ENCODE measurements around the gene GCLC. TPM values are rescaled to one million over a fixed set of nuclear protein-coding genes. Genes with fewer than 3 reads are reported as not detected.

Gene GCLC
- total and polyA plus RNA-seq, 9 of the 15 experiments (the other 6 are each of a cell fraction or from before 2014, with no cell fraction given) = 3.9 to 20.0 (median 9.4) TPM

DNA sequence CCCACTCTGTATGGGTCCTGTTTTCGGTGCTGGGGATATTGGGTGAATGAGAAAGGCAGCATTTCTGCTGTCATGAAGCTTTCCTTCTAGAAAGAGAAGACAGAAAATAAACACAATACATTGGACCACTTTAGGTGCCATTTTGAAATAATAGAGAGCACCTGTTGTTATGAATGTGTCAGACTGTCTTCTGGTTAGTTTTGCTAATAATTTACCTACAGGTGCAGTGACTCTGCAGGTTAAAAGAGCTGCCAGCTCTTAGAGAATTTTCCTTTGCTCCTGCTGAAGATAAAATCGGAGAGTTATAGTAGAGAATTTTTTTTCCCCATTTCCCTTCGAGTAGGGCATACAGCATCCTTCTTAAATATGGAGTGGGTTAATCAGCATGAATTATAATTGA, 21.9 kb upstream of the GCLC start (continued):
- TF ChIP-seq, protein P1, sequence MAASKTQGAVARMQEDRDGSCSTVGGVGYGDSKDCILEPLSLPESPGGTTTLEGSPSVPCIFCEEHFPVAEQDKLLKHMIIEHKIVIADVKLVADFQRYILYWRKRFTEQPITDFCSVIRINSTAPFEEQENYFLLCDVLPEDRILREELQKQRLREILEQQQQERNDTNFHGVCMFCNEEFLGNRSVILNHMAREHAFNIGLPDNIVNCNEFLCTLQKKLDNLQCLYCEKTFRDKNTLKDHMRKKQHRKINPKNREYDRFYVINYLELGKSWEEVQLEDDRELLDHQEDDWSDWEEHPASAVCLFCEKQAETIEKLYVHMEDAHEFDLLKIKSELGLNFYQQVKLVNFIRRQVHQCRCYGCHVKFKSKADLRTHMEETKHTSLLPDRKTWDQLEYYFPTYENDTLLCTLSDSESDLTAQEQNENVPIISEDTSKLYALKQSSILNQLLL (CRISPR knock-in tag; IDR thresholded peaks at IDR 0.05; ENCODE audit: borderline replicate concordance) = no peak
- TF ChIP-seq, protein P2, sequence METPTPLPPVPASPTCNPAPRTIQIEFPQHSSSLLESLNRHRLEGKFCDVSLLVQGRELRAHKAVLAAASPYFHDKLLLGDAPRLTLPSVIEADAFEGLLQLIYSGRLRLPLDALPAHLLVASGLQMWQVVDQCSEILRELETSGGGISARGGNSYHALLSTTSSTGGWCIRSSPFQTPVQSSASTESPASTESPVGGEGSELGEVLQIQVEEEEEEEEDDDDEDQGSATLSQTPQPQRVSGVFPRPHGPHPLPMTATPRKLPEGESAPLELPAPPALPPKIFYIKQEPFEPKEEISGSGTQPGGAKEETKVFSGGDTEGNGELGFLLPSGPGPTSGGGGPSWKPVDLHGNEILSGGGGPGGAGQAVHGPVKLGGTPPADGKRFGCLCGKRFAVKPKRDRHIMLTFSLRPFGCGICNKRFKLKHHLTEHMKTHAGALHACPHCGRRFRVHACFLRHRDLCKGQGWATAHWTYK (CRISPR knock-in tag; IDR thresholded peaks at IDR 0.05) = no peak
- TF ChIP-seq SOX6 (IDR thresholded peaks at IDR 0.05) = no peak
- no peak for TF ChIP-seq TEAD4 (IDR thresholded peaks at IDR 0.05; ENCODE audit: low read length)
- no peak for TF ChIP-seq TEAD4 (CRISPR knock-in tag; IDR thresholded peaks at IDR 0.05; ENCODE audit: borderline replicate concordance)
- TF ChIP-seq TAF7 (tag; IDR thresholded peaks at IDR 0.05) = no peak
- no peak for TF ChIP-seq ZNF668 (CRISPR knock-in tag; IDR thresholded peaks at IDR 0.05)
- TF ChIP-seq, protein P3, sequence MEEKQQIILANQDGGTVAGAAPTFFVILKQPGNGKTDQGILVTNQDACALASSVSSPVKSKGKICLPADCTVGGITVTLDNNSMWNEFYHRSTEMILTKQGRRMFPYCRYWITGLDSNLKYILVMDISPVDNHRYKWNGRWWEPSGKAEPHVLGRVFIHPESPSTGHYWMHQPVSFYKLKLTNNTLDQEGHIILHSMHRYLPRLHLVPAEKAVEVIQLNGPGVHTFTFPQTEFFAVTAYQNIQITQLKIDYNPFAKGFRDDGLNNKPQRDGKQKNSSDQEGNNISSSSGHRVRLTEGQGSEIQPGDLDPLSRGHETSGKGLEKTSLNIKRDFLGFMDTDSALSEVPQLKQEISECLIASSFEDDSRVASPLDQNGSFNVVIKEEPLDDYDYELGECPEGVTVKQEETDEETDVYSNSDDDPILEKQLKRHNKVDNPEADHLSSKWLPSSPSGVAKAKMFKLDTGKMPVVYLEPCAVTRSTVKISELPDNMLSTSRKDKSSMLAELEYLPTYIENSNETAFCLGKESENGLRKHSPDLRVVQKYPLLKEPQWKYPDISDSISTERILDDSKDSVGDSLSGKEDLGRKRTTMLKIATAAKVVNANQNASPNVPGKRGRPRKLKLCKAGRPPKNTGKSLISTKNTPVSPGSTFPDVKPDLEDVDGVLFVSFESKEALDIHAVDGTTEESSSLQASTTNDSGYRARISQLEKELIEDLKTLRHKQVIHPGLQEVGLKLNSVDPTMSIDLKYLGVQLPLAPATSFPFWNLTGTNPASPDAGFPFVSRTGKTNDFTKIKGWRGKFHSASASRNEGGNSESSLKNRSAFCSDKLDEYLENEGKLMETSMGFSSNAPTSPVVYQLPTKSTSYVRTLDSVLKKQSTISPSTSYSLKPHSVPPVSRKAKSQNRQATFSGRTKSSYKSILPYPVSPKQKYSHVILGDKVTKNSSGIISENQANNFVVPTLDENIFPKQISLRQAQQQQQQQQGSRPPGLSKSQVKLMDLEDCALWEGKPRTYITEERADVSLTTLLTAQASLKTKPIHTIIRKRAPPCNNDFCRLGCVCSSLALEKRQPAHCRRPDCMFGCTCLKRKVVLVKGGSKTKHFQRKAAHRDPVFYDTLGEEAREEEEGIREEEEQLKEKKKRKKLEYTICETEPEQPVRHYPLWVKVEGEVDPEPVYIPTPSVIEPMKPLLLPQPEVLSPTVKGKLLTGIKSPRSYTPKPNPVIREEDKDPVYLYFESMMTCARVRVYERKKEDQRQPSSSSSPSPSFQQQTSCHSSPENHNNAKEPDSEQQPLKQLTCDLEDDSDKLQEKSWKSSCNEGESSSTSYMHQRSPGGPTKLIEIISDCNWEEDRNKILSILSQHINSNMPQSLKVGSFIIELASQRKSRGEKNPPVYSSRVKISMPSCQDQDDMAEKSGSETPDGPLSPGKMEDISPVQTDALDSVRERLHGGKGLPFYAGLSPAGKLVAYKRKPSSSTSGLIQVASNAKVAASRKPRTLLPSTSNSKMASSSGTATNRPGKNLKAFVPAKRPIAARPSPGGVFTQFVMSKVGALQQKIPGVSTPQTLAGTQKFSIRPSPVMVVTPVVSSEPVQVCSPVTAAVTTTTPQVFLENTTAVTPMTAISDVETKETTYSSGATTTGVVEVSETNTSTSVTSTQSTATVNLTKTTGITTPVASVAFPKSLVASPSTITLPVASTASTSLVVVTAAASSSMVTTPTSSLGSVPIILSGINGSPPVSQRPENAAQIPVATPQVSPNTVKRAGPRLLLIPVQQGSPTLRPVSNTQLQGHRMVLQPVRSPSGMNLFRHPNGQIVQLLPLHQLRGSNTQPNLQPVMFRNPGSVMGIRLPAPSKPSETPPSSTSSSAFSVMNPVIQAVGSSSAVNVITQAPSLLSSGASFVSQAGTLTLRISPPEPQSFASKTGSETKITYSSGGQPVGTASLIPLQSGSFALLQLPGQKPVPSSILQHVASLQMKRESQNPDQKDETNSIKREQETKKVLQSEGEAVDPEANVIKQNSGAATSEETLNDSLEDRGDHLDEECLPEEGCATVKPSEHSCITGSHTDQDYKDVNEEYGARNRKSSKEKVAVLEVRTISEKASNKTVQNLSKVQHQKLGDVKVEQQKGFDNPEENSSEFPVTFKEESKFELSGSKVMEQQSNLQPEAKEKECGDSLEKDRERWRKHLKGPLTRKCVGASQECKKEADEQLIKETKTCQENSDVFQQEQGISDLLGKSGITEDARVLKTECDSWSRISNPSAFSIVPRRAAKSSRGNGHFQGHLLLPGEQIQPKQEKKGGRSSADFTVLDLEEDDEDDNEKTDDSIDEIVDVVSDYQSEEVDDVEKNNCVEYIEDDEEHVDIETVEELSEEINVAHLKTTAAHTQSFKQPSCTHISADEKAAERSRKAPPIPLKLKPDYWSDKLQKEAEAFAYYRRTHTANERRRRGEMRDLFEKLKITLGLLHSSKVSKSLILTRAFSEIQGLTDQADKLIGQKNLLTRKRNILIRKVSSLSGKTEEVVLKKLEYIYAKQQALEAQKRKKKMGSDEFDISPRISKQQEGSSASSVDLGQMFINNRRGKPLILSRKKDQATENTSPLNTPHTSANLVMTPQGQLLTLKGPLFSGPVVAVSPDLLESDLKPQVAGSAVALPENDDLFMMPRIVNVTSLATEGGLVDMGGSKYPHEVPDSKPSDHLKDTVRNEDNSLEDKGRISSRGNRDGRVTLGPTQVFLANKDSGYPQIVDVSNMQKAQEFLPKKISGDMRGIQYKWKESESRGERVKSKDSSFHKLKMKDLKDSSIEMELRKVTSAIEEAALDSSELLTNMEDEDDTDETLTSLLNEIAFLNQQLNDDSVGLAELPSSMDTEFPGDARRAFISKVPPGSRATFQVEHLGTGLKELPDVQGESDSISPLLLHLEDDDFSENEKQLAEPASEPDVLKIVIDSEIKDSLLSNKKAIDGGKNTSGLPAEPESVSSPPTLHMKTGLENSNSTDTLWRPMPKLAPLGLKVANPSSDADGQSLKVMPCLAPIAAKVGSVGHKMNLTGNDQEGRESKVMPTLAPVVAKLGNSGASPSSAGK (IDR thresholded peaks at IDR 0.05) = no peak

All from K562 (cell line).